Calu3 (cell line): ENCODE results near the gene THAP7. TPM values are rescaled to one million over a fixed set of nuclear protein-coding genes. Genes with fewer than 3 reads are reported as not detected.
"Not testable (repeated sequence)": the region's sequence is repeated elsewhere in the genome, so short reads cannot be mapped to it uniquely, and the experiment has no call there.

Experiments
- BruUV-seq: library from RNA; stranded (reverse); fragments of 400-500 nt; replicated peaks from 2 replicates; lab custom pipeline; 2021; lab: Mats Ljungman, UMichigan
- CTCF ChIA-PET: fragments of 300-600 bp; sonication (Branson Sonifier 250); formaldehyde crosslinking; loops from one replicate; lab custom pipeline; 2022; ENCODE audit warnings: antibody characterized with exemption; lab: Charles Lee
- DNase-seq: peaks from one replicate; pipeline ENCODE4 v3.0.0; 2022
- H3K27ac Mint-ChIP-seq: one replicate; pipeline ENCODE4 v1.8.0; 2022; ENCODE audit warnings: mixed read lengths; ENCODE audit not compliant: unreplicated experiment
- H3K27me3 Mint-ChIP-seq: one replicate; pipeline ENCODE4 v1.8.0; 2022; ENCODE audit warnings: mixed read lengths; ENCODE audit not compliant: unreplicated experiment
- H3K36me3 Mint-ChIP-seq: one replicate; pipeline ENCODE4 v1.8.0; 2022; ENCODE audit warnings: mild to moderate bottlenecking, moderate library complexity, mixed read lengths; ENCODE audit not compliant: insufficient read depth, unreplicated experiment
- H3K4me1 Mint-ChIP-seq: one replicate; pipeline ENCODE4 v1.8.0; 2022; ENCODE audit warnings: mild to moderate bottlenecking, low read depth, mixed read lengths; ENCODE audit not compliant: unreplicated experiment
- H3K4me3 Mint-ChIP-seq: one replicate; pipeline ENCODE4 v1.8.0; 2022; ENCODE audit warnings: mild to moderate bottlenecking, low read depth, moderate library complexity, mixed read lengths; ENCODE audit not compliant: unreplicated experiment
- H3K9me3 Mint-ChIP-seq: one replicate; pipeline ENCODE4 v1.8.0; 2022; ENCODE audit warnings: low read depth, mixed read lengths; ENCODE audit not compliant: unreplicated experiment
- CTCF ChIP-seq: fragments of 200-600 bp; IDR thresholded peaks from one replicate; pipeline ENCODE4 v1.8.0; 2022; ENCODE audit warnings: antibody characterized with exemption; ENCODE audit not compliant: unreplicated experiment
- intact Hi-C: fragments of 100-400 bp; cut with micrococcal nuclease; formaldehyde crosslinking; loops from one replicate; pipeline ENCODE4 v1.10.0; 2022; ENCODE audit not compliant: unreplicated experiment
- total RNA-seq: library from RNA; stranded (reverse); gene quantifications from 2 replicates; pipeline ENCODE4 v1.2.3, GENCODE V29; 2022

Gene THAP7
- total RNA-seq, 1 experiment from 2014 or later, result 24.5 TPM

- TF ChIP-seq CTCF, result no peak
- no TSS peak for BruUV-seq
Measured at GRCh38 chr22:21042978-21043859, 41.3 kb upstream of the THAP7 start.

GRCh38 chr22:21041937-21042336 is 40.0 kb upstream of the THAP7 start:
- CTCF ChIA-PET, result no interaction called here
- no peak for DNase-seq
- H3K4me1 Mint-ChIP-seq, result peaks cover 33% of the 10 kb centered on the region
- no peaks in the 10 kb centered on the region for H3K27me3 Mint-ChIP-seq
- H3K27ac Mint-ChIP-seq, result no peak overlapping the region
- no peak for TF ChIP-seq CTCF
- peaks cover 9% of the 10 kb centered on the region for H3K36me3 Mint-ChIP-seq
- intact Hi-C loops, result no loop called here
- no peak overlapping the region for H3K4me3 Mint-ChIP-seq
- BruUV-seq, result no TSS peak
- no peaks in the 10 kb centered on the region for H3K9me3 Mint-ChIP-seq

More at GRCh38 chr22:21042978-21043859, 41.3 kb upstream of the THAP7 start:
- Mint-ChIP-seq H3K27me3 (no peaks in the 10 kb centered on the region), H3K4me1 (peaks cover 33% of the 10 kb centered on the region), H3K27ac (peak overlapping the region; percentile 5), H3K9me3 (no peaks in the 10 kb centered on the region), H3K4me3 (no peak overlapping the region), H3K36me3 (peaks cover 9% of the 10 kb centered on the region)
- CTCF ChIA-PET, result no interaction called here
- no peak for DNase-seq
- intact Hi-C loops, result no loop called here

- H3K27ac Mint-ChIP-seq, H3K4me3 Mint-ChIP-seq, DNase-seq, H3K9me3 Mint-ChIP-seq, H3K27me3 Mint-ChIP-seq, CTCF ChIA-PET, H3K36me3 Mint-ChIP-seq, intact Hi-C loops, BruUV-seq: not testable (repeated sequence)
- peaks cover 14% of the 10 kb centered on the region for H3K4me1 Mint-ChIP-seq
Measured at GRCh38 chr22:21039158-21039557, 37.2 kb upstream of the THAP7 start.

- BruUV-seq, result no TSS peak
Measured at GRCh38 chr22:21038405-21038804, 36.5 kb upstream of the THAP7 start.

More at GRCh38 chr22:21038405-21038804, 36.5 kb upstream of the THAP7 start:
- Mint-ChIP-seq H3K4me1 (peaks cover 6% of the 10 kb centered on the region), H3K9me3 (no peaks in the 10 kb centered on the region), H3K36me3 (no peaks in the 10 kb centered on the region), H3K27me3 (peaks cover 8% of the 10 kb centered on the region), H3K4me3 (no peak overlapping the region), H3K27ac (no peak overlapping the region)
- CTCF ChIA-PET, result interaction anchor here (0.7 kb wide), 1 partner anchor 72 kb away, joined by 3 read pairs; no protein-coding TSS in a partner anchor
- intact Hi-C loops, result no loop called here
- no peak for DNase-seq
- TF ChIP-seq CTCF, result no peak
